ENCODE measurements around the gene KLK4.

GRCh38 chr19:50874211-50874610 is 37.0 kb downstream of the KLK4 start:
- TF ChIP-seq ELF4 (CRISPR knock-in tag; IDR thresholded peaks at IDR 0.05; ENCODE audit: low read depth) (no peak), CTCF (IDR thresholded peaks at IDR 0.05) (no peak), SMAD4 (CRISPR knock-in tag; IDR thresholded peaks at IDR 0.05) (no peak), USF2 (CRISPR knock-in tag; IDR thresholded peaks at IDR 0.05) (no peak), JUN (CRISPR knock-in tag; IDR thresholded peaks at IDR 0.05) (no peak), PRDM15 (CRISPR knock-in tag; IDR thresholded peaks at IDR 0.05) (no peak), MLX (CRISPR knock-in tag; IDR thresholded peaks at IDR 0.05) (no peak), NFE2L1 (CRISPR knock-in tag; IDR thresholded peaks at IDR 0.05) (no peak), SP1 (CRISPR knock-in tag; conservative IDR thresholded peaks at IDR 0.05) (no peak), AR (CRISPR knock-in tag; IDR thresholded peaks at IDR 0.05) (no peak), E2F4 (CRISPR knock-in tag; IDR thresholded peaks at IDR 0.05; ENCODE audit: borderline replicate concordance, low read depth) (no peak), ZNF423 (CRISPR knock-in tag; IDR thresholded peaks at IDR 0.05) (no peak), CREB1 (CRISPR knock-in tag; IDR thresholded peaks at IDR 0.05) (no peak), TEAD1 (CRISPR knock-in tag; IDR thresholded peaks at IDR 0.05) (no peak)

Data from WTC11 (cell line).